ENCODE results near the gene AHSA1. TPM values are rescaled to one million over a fixed set of nuclear protein-coding genes. Genes with fewer than 3 reads are reported as not detected.

AHSA1 gene
- total RNA-seq, 1 experiment from 2014 or later, result 136 TPM

- no peak for DNase-seq (ENCODE audit: low read depth)
- in situ Hi-C loops (cut with HindIII; ENCODE audit: low pct_unique_long_range_greater_than_20kb, low sequenced_read_pairs), result no loop called here
Measured at GRCh38 chr14:77469067-77469505, 11.2 kb downstream of the AHSA1 start.

GRCh38 chr14:77469539-77469938 lies 11.6 kb downstream of the AHSA1 start:
- in situ Hi-C loops (cut with HindIII; ENCODE audit: low pct_unique_long_range_greater_than_20kb, low sequenced_read_pairs), result no loop called here

GRCh38 chr14:77470224-77470870 lies 12.5 kb downstream of the AHSA1 start:
- no peak for DNase-seq (ENCODE audit: low read depth)
- in situ Hi-C loops (cut with HindIII; ENCODE audit: low pct_unique_long_range_greater_than_20kb, low sequenced_read_pairs), result no loop called here

More at GRCh38 chr14:77469539-77469938, 11.6 kb downstream of the AHSA1 start:
- no peak for DNase-seq (ENCODE audit: low read depth)

- in situ Hi-C loops (cut with HindIII; ENCODE audit: low pct_unique_long_range_greater_than_20kb, low sequenced_read_pairs), result no loop called here
- DNase-seq (ENCODE audit: low read depth), result no peak
Measured at GRCh38 chr14:77473921-77474320, 16.0 kb downstream of the AHSA1 start.

- no peak for DNase-seq (ENCODE audit: low read depth)
- in situ Hi-C loops (cut with HindIII; ENCODE audit: low pct_unique_long_range_greater_than_20kb, low sequenced_read_pairs), result no loop called here
Measured at GRCh38 chr14:77474479-77475177, 16.7 kb downstream of the AHSA1 start.

GRCh38 chr14:77475432-77476115 lies 17.7 kb downstream of the AHSA1 start:
- DNase-seq (ENCODE audit: low read depth), result no peak
- in situ Hi-C loops (cut with HindIII; ENCODE audit: low pct_unique_long_range_greater_than_20kb, low sequenced_read_pairs), result no loop called here

GRCh38 chr14:77478029-77478428 lies 20.1 kb downstream of the AHSA1 start:
- in situ Hi-C loops (cut with HindIII; ENCODE audit: low pct_unique_long_range_greater_than_20kb, low sequenced_read_pairs), result no loop called here

GRCh38 chr14:77478796-77479195 lies 20.9 kb downstream of the AHSA1 start:
- DNase-seq (ENCODE audit: low read depth), result no peak
- in situ Hi-C loops (cut with HindIII; ENCODE audit: low pct_unique_long_range_greater_than_20kb, low sequenced_read_pairs), result no loop called here

More at GRCh38 chr14:77478029-77478428, 20.1 kb downstream of the AHSA1 start:
- no peak for DNase-seq (ENCODE audit: low read depth)

- no peak for DNase-seq (ENCODE audit: low read depth)
- in situ Hi-C loops (cut with HindIII; ENCODE audit: low pct_unique_long_range_greater_than_20kb, low sequenced_read_pairs), result no loop called here
Measured at GRCh38 chr14:77482422-77482821, 24.5 kb downstream of the AHSA1 start.

- DNase-seq (ENCODE audit: low read depth), result no peak
- in situ Hi-C loops (cut with HindIII; ENCODE audit: low pct_unique_long_range_greater_than_20kb, low sequenced_read_pairs), result no loop called here
Measured at GRCh38 chr14:77485256-77485655, 27.4 kb downstream of the AHSA1 start.

- peak; percentile 24 for DNase-seq (ENCODE audit: low read depth)
- in situ Hi-C loops (cut with HindIII; ENCODE audit: low pct_unique_long_range_greater_than_20kb, low sequenced_read_pairs), result no loop called here
Measured at GRCh38 chr14:77485901-77486678, 28.2 kb downstream of the AHSA1 start.

GRCh38 chr14:77488558-77488957 lies 30.7 kb downstream of the AHSA1 start:
- DNase-seq (ENCODE audit: low read depth), result no peak
- in situ Hi-C loops (cut with HindIII; ENCODE audit: low pct_unique_long_range_greater_than_20kb, low sequenced_read_pairs), result no loop called here

- DNase-seq (ENCODE audit: low read depth), result no peak
- in situ Hi-C loops (cut with HindIII; ENCODE audit: low pct_unique_long_range_greater_than_20kb, low sequenced_read_pairs), result no loop called here
Measured at GRCh38 chr14:77489041-77489440, 31.1 kb downstream of the AHSA1 start.

GRCh38 chr14:77490347-77490986 lies 32.6 kb downstream of the AHSA1 start:
- in situ Hi-C loops (cut with HindIII; ENCODE audit: low pct_unique_long_range_greater_than_20kb, low sequenced_read_pairs), result no loop called here
- DNase-seq (ENCODE audit: low read depth), result no peak

- in situ Hi-C loops (cut with HindIII; ENCODE audit: low pct_unique_long_range_greater_than_20kb, low sequenced_read_pairs), result no loop called here
- no peak for DNase-seq (ENCODE audit: low read depth)
Measured at GRCh38 chr14:77491056-77491455, 33.2 kb downstream of the AHSA1 start.

- no peak for DNase-seq (ENCODE audit: low read depth)
- in situ Hi-C loops (cut with HindIII; ENCODE audit: low pct_unique_long_range_greater_than_20kb, low sequenced_read_pairs), result no loop called here
Measured at GRCh38 chr14:77495334-77495733, 37.4 kb downstream of the AHSA1 start.

- in situ Hi-C loops (cut with HindIII; ENCODE audit: low pct_unique_long_range_greater_than_20kb, low sequenced_read_pairs), result no loop called here
- DNase-seq (ENCODE audit: low read depth), result no peak
Measured at GRCh38 chr14:77498120-77498979, 40.5 kb downstream of the AHSA1 start, which contains the start of gene ISM2. Gene ISM2 (minus strand): TSS chr14:77498816. CDS start chr14:77498793, 23 bp downstream.
